Measurements from ENCODE around the gene AK8.

DNA sequence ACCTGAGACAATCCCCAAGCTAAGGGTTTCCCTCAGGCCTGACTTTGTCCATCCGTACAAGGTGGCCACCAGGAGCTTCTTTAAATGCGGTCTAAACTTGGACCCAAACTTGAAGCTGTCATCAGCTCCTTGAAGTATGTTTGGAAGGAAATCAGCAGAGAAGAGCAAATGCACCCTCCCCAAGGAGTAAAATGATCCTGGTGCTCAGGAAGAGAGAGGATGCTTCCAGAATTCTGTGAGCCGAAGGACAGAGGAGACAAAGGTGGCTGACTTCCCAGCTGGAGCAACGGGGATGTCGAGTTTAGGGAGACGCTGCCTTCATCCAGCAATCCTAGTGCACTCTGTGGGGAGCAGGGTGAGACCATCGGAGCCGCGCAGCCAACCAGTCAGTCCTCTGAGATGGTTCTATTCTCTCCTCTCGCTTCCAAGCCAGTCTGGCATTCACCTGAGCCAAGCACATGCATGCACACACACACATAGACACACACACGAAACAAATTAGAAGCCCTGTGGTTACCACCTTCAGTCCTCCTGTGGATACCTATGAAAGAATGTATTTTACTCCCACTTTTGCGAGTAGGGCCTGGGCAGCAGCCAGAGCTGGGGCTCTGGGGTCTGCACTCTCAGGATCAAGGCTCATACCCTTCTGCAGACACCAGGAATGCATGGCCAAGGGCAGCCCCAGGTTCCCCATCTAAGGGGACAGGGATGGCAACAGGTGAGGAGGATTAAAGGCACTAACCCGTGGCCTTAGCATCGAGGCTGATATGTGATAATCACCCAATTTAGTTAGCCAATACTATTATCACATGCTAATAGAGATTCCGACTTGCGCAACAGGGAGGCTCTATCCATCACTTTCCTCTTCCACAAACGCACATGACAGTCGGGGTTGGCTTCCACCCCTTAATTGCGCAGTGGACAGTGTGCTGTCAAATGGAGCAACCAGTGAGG lies 132.1 kb downstream of the AK8 start:
- TF ChIP-seq, protein P1, sequence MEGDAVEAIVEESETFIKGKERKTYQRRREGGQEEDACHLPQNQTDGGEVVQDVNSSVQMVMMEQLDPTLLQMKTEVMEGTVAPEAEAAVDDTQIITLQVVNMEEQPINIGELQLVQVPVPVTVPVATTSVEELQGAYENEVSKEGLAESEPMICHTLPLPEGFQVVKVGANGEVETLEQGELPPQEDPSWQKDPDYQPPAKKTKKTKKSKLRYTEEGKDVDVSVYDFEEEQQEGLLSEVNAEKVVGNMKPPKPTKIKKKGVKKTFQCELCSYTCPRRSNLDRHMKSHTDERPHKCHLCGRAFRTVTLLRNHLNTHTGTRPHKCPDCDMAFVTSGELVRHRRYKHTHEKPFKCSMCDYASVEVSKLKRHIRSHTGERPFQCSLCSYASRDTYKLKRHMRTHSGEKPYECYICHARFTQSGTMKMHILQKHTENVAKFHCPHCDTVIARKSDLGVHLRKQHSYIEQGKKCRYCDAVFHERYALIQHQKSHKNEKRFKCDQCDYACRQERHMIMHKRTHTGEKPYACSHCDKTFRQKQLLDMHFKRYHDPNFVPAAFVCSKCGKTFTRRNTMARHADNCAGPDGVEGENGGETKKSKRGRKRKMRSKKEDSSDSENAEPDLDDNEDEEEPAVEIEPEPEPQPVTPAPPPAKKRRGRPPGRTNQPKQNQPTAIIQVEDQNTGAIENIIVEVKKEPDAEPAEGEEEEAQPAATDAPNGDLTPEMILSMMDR (IDR thresholded peaks at IDR 0.05) = no peak
- no peak for TF ChIP-seq POLR2A (IDR thresholded peaks at IDR 0.05)
- no peak for TF ChIP-seq POLR2AphosphoS5 (IDR thresholded peaks at IDR 0.05)
